HG03025 (cell line): ENCODE data around the gene NTN5.

Experiments used
- ATAC-seq: cut with Tn5 transposase; IDR thresholded peaks from one replicate; pipeline ENCODE4 v1.9.1; 2021; ENCODE audit warnings: mild to moderate bottlenecking, moderate library complexity; ENCODE audit not compliant: unreplicated experiment, low FRiP score

NTN5 gene

GRCh38 chr19:48645620-48646000 lies 27.2 kb downstream of the NTN5 start:
- no peak for ATAC-seq

GRCh38 chr19:48644839-48645619 lies 27.8 kb downstream of the NTN5 start:
- ATAC-seq = no peak

- no peak for ATAC-seq
These were observed 28.5 kb downstream of the NTN5 start for GRCh38 chr19:48644355-48644754.

- ATAC-seq = no peak
These were observed 30.0 kb downstream of the NTN5 start for GRCh38 chr19:48642862-48643261.

- ATAC-seq = no peak
These were observed 31.0 kb downstream of the NTN5 start for GRCh38 chr19:48641850-48642249.

GRCh38 chr19:48639483-48640375 lies 33.1 kb downstream of the NTN5 start:
- ATAC-seq = no peak

GRCh38 chr19:48638831-48639381 lies 33.9 kb downstream of the NTN5 start:
- ATAC-seq = no peak

- peak; percentile 7 for ATAC-seq
These were observed 34.6 kb downstream of the NTN5 start for GRCh38 chr19:48637948-48638830.

GRCh38 chr19:48637449-48637947 lies 35.3 kb downstream of the NTN5 start:
- ATAC-seq = peak; percentile 60

GRCh38 chr19:48636859-48637448 lies 35.9 kb downstream of the NTN5 start, which contains the start of gene DBP:
DBP (minus strand) TSS chr19:48637379; CDS start chr19:48636994, 385 bp downstream.
- no peak for ATAC-seq

GRCh38 chr19:48635966-48636858 lies 36.6 kb downstream of the NTN5 start:
- no peak for ATAC-seq

- no peak for ATAC-seq
These were observed 37.4 kb downstream of the NTN5 start for GRCh38 chr19:48635263-48635965.

GRCh38 chr19:48634424-48635262 lies 38.2 kb downstream of the NTN5 start:
- ATAC-seq = peak; percentile 24

- ATAC-seq = no peak
These were observed 38.8 kb downstream of the NTN5 start for GRCh38 chr19:48634036-48634342.

GRCh38 chr19:48633148-48634035 lies 39.4 kb downstream of the NTN5 start:
- ATAC-seq = no peak

GRCh38 chr19:48632692-48633147 lies 40.1 kb downstream of the NTN5 start:
- no peak for ATAC-seq
